Measurements from ENCODE around the gene TRAPPC12.
"Not testable (repeated sequence)": the region's sequence is repeated elsewhere in the genome, so short reads cannot be mapped to it uniquely, and the experiment has no call there.

The TRAPPC12 gene

DNA sequence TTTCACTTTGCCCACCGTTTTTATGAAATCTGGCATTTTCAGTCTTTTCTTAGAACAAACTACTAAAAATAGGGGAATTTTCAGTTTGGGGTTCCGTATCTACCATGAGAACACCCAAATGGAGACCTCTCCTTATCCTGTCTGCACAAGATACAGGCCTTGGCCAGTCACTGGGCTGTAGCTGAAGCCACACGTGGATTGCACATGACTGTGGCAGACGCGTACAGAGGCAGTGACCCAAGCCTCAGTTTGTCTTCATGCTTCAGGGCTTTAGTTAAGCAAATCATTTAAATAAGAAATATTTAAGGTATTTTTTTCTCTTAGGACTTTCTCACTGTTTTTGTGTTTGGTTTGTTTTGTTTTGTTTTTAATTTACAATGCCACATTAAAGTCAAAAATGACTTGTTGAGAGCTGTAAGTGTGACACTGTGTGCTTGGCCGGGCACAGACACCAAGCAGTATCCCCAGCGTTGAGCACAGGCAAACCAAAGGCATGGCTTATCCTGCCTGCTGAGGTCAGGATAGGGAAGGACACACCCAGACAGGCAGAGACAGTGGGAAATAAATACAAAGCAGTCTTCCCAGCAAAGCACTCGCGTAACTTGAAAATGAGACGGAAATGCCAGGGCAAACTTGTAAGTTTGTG lies 53.3 kb downstream of the TRAPPC12 start:
- no peak for DNase-seq (ENCODE audit: low read depth)

DNA sequence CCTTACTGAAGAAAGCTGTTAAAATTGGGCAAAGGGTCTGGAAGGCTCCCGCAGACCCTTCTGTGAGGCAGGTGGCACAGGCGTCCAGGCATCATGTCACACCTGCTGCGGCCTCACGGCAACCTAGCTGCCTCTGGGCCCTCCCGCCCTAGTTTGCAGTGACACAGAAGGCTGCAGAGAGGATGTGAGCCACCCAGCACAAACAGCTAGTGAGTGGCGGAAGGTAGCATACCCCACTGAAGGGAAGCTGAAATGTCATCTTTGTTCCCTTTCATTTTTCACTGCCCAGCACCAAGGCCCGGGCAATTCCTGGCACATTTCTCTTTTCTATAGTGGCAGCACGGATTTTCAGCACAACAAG lies 53.8 kb downstream of the TRAPPC12 start:
- DNase-seq (ENCODE audit: low read depth) = no peak

DNA sequence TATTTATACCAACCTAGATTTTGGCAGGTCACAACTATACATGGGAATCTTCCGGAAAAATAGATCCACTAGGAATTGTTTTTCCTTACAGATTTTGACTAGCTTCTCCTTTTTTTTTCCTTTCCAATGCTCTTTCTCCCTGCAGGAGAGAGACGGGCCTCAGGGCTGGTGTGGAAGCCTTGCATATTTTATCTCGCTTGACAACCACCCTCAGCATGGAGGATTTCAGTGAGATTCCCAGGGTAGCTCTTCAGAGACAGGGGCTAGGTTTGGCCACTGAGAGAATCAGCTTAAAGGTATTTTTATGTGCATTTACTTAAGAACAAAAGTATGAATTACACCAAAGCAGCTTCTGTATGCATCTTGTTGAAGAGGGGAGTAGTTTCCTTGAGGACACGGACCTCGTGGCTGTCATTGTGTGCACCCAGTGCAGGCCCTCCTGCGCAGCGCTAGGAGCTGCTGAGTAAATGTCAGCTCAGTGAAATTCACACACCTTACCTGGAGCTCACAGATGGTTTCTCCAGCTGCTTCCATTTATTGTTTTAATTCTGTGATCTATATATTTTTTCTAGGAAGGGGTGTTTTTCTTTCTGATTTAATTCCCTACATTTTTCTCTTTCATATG lies 54.4 kb downstream of the TRAPPC12 start:
- no peak for DNase-seq (ENCODE audit: low read depth)

DNA sequence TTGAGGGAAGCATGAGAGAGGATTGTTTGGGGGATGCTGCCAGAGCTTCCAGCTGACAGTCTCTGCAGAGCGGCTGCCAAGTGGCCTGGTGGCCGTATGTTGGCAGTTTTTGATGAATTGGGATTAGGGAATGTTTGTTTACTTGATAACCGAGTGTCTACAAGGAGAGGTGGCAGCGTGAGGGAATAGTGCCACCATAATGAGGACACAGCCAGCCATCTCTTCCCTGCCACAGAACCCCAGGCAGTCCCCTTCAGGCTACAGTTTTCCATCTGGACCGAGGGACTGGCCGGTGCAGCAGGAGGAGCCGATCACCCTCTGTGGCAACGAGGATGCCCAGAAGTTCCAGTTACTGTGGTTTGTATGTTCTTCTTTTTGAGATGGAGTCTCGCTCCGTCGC lies 55.2 kb downstream of the TRAPPC12 start:
- no peak for DNase-seq (ENCODE audit: low read depth)

DNA sequence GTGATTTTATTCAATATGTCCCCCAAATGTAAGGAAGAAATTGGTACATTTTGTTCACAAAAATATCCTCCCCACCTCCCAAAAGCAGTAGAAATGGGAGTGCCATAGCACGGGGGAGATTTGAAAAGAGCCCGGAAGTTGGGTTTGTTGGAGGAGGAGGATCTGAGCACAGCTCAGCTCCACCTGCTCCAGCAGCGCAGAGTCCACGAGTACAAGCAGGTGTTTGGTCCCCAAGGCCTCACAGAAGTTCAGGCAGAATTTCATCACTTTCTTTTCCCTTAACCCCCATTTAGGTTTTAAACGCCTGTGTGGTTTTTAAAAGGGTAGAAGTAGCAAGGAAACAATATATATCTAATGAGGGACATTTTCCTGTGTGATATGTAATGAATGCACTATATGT lies 56.0 kb downstream of the TRAPPC12 start:
- no peak for DNase-seq (ENCODE audit: low read depth)

DNA sequence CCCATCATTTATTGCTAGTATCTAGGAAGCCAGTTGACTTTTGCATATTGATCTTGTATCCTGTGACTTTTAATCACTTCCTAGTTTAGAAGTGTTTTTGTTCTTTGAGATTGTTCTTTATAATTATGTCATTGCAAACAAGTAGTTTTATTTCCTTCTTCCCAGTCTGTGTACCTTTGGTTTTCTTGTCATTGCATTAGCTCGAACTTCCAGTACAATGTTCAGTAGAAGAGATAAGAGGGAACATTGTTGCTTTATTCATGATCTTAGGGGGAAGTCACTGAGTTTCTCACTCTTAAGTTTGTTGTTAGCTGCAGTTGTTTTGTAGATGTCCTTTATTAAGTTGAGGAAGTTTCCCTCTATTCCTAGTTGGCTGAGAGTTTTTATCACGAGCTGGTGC lies 61.0 kb downstream of the TRAPPC12 start:
- DNase-seq (ENCODE audit: low read depth) = no peak

DNA sequence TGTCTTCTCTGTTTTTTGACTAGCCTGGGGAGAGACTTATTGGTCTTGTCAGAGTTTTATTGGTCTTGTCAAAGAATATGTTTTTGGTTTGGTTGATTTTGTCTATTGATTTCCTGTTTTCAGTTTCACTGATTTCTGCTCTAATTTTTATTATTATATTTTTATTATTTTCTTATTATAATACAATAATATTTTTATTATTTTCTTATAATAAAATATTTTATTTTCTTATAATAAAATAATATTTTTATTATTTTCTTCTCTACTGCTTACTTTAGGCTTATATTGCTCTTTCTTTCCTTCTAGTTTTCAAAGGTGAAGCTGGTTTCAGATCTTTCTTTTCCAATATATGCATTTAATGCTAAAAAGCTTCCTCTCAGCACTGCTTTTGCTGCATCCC lies 62.0 kb downstream of the TRAPPC12 start:
- no peak for DNase-seq (ENCODE audit: low read depth)

DNA sequence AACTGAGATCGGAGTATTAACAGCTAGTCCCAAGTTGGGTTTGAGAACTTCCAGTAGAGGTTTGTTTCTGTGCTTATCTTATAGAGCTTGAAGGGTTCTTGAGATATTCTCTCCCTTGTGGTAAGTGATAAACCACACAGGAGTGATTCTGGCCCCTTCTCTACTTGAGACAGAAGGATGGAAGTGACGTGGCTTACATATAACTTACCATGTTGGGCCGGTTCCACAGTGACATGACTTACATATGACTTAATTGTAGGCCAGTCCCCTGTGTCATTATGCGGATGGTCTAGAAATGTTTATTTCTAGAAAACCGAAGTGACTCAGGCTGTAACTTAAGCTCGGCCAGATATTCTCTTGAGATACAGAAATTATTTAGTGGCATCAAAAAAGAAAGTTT lies 62.7 kb downstream of the TRAPPC12 start:
- no peak for DNase-seq (ENCODE audit: low read depth)

DNA sequence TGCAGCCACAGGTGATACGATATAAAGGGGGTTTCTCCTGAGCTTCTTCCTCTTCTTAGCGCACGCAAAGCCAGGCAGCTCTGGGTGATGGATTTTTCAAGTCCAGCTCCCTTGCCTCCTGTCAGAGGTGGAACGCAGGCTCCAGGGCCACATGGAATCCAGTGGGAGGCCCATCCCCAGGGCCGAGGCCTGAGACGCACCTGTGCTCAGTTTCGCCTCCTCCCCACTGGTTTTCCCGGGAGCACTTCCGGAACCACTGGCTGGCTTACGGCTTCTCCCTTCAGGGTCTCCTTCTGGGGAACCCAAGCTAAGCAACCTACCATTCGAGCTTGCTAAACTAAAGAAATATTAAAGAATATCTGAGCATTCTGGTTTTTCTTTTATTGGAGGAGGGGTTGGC lies 63.6 kb downstream of the TRAPPC12 start:
- no peak for DNase-seq (ENCODE audit: low read depth)

DNA sequence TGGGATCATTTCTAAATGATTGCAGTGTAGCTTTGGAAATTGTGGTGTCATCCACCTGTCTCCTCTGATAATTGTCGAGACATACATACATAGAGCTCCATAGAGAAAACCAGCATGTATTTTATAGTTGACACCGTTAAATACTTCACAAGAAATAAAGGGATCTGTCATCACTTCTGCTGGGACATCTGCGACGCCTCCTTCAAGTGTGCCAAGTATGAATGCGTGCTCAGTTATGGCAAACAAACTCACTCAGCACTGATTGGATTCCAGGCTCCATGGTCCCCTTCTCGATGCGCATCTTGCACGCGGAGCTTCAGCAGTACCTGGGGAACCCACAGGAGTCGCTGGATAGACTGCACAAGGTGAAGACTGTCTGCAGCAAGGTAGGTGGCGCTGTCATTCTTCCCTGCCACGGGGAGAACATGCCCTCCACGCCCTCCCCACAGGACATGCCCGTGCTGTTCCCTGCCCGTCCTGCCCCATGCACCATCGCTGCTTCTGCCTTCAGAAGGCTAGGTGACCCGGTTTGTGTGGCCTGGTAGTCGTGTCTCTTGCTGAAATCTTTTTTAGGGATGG lies 64.1 kb downstream of the TRAPPC12 start:
- no peak for DNase-seq (ENCODE audit: low read depth)

DNA sequence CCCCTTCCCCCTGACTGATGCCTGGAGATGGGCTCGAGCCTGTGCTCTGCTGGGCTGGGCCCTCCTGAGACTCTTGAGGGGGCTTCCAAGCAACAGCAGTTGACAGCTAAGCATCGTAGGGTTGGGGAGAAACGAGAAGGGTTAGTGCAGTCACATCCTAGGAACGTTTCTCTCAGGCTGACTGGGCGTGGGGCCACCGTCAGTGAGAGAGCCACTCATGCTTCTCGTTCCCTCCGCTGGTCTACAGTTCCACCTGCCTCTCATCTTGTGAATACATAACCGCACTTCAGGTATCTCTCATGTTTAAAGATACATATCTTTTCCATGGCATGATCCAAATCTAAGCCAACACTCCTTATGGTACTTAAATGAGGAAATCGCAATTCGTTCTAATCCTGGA lies 66.4 kb downstream of the TRAPPC12 start:
- DNase-seq (ENCODE audit: low read depth) = no peak

DNA sequence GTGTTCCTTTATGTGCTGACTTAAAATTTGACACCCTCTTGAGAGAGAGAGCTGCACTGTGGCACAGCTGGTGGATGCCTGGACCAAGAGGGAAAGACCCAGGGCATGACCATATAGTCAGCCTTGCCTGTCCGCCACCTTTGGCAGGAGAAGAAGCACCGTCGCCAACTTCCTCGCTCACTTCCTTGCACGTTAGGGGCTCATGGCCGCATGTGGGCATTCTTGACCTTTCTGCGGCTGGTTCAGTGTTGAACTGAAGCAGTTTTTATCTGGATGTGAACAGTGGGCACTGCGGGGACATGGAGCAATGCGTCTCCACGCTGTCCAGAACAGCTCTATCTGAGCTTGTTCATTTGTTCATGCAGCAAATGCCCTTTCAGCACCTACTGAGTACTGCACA lies 66.9 kb downstream of the TRAPPC12 start:
- no peak for DNase-seq (ENCODE audit: low read depth)

DNA sequence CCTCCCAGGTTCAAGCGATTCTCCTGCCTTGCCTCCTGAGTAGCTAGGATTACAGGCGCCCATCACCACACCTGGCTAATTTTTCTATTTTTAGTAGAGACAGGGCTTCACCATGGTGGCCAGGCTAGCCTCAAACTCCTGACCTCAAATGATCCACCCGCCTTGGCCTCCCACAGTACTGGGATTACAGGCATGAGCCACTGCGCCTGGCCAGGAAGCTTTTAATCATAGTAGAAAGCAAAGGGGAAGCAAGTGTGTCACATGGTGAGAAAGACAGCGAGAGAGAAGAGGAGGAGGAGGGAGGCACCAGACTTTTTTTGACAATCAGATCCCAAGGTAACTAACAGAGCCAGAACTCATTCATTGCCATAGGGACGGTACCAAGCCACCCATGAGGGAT lies 67.7 kb downstream of the TRAPPC12 start:
- not testable (repeated sequence) for DNase-seq (ENCODE audit: low read depth)

DNA sequence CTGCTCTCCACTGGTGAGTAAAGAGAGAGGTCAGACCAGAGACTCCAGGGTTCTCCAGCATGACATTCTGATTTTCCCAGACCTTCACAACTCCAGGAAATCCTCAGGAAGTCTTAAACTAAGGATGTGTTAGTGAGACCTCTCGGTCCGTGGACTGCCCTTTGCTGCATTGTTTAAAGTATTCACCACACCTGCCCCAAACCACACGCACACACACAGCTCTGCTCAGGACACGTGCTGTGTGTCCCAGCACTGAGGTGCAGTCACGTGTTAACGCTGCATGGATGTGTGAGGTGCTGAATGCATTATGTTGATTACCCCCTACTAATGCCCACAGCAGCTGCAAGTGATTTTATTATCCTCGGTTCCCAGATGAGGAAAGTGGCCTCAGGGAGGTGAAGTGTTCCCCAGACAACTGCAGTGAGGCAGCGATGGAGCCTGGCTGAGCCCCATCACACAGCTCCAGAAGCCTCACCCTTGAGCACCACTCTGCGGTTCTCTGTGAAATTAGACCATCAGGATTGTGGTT lies 68.4 kb downstream of the TRAPPC12 start:
- DNase-seq (ENCODE audit: low read depth) = no peak

DNA sequence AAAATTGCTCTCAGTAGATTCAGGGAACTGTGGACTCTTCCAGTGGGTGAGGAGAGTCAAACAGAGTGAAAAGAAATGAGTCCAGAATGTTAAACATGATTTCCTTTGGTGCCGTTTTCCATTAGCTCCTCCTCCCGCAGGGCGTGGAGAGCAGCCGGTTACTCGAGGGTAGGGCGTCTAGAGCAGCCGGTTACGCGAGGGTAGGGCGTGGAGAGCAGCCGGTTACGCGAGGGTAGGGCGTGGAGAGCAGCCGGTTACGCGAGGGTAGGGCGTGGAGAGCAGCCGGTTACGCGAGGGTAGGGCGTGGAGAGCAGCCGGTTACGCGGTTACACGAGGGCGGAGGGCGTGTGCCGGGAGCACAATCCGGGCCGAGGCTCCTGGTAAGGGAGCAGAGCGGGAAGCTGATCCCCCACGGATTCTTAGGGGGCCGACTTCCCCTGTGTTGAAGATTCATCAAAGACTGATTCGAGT lies 69.0 kb downstream of the TRAPPC12 start:
- DNase-seq (ENCODE audit: low read depth) = not testable (repeated sequence)

DNA sequence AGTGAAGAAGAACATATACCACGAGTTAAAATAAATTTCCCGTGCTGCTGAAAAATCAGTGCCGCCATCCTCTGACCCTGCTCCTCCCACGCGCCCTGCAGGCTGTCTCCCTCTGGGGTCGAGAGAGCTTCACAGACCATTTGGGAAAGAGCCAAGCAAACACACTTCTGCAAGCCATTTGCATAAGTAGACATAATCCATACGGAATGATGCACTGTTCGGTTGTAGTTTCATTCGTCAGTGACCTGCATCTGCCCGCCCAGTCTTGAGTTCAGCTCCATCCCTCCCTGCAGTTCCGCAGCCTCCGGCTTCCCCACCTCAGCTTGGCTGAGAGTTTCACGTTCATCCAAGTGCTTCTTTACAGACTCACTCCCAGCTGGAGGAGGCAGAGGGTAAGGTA lies 69.6 kb downstream of the TRAPPC12 start:
- DNase-seq (ENCODE audit: low read depth) = no peak

DNA sequence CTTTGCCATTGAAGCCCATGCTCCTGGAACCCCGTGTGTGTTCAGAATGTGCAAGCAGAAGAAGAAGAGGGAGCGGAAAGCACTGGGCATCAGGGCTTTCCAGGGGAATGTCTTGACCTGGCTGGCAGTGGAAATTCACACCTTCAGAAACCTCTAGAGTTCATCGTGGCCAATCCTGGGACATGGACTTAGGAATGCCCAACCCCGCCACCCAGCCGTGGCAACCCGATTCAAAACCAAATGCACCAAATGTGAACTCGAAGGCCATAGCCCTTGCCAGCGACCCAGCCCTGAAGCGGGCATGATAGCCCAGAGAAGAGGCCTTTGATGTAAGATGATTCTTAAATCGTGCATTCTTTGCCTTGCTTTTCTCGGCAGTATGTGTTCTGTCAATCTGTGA lies 70.4 kb downstream of the TRAPPC12 start:
- DNase-seq (ENCODE audit: low read depth) = no peak

DNA sequence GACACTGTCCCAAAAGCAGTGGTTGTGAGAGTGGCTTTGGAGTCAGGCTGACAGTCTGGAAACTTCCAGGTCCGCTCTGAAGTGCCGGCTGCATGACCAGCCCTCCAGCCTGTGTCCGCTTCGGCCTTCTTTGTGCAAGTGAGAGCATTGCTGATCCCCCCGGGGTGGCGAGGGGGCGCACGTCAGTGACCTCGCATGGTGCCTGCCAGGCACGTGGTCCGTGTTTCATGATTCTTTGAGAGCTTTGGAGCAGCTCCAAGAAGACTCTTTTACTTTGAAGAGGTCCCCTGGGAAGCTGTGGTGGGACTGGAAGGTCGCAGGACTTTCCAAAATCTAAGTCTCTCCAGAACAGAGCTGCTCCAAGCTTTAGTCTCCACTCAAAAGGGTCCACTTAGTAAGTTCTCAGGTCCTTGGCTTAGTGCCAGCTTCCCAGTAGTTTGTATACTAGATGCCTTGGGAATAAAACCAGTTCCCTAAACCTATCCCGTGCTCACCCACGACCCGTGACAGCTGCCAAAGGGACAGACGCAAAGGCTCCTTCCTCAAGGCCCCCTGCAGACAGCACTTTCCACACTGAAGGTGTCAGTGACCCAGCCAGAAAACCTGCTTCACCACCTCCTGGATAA lies 71.0 kb downstream of the TRAPPC12 start:
- no peak for DNase-seq (ENCODE audit: low read depth)

DNA sequence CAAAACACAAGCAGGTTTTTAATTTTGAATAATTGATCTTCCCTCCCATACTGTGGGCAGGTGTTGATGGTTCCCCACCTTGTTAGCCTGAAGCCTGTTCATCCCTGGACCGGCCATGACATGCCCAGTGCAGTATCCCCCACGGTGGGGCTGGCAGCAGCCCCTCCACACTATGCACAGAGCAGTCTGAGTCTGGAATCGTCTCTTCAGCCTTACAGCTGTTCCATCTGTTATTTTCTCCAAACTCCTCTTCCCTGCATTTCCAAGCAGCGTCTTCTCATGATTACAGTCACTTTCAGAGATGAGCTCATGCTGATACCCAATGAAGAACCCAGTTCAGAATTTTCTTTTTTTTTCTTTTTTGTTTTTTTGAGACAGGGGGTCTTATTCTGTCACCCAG lies 71.7 kb downstream of the TRAPPC12 start:
- DNase-seq (ENCODE audit: low read depth) = no peak

DNA sequence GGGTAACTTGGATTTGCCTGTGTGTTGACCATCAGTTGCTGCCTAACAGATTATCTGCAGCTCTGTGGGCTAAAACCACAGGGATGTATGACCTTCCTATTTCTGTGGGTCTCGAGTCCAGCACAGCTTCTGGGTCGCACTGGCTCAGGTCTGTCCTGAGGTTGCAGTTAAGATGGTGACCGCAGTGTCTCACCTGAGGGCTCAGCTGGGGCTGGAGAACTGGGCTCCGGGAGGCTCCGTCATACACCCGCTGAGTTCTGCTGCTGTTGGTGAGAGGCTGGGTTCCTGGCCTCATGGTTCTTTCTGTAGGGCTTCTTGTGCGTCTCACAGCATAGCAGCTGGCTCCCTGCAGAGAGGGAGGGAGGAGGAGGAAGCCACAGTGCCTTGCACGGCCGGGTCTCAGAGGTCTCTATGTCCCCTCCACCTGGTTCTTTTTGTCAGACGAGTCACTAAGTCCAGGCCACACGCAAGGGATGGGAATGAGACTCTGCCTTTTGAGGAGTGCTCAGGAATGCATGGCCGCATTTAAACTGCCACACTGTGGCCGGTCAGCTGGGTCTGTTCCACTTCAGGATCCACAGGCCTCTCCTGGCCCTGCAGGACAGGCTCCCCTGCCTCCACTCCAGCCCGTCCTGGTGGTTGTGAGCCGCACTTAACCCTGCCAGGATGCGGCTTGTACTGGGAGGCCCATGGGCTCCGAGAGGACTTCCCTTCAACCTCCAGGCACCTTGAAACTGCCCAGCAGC lies 72.6 kb downstream of the TRAPPC12 start:
- DNase-seq (ENCODE audit: low read depth) = no peak

DNA sequence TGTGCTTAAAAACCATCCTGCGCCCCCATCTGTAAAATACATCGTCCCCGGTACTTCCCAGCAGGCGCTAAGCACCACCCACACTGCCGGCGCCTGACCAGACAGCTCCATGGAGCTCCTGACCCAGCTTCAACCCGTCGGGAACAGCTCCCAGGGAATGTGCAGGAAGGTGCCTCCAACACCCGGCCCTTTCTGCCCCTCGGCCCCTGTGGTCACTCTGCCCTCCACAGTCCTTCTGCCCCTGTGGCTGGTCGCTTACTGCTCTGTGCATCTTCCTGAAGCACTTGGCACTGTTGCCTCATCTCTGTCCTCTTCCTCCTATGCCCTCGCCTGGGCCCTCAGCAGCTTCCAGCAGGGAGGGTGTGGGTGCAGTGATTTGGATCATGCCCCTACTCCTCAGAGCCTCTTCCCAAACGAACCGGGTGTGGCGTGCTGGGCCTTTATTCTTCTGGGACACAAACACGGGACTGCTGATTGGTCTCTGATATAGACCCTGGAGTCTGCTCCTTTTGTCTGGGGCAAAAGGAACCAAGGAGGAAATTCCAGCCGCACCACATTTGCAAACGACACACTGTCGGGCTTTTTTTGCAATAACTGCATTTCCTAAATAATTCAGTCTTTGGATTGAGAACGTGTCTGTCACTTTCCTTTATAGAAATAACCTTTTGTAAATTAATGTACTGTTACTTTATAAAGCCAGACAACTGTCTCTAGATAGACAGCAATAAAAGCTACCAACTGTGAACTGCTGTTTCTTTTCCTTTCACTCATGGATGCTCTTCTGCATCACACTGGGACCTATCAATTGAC lies 73.9 kb downstream of the TRAPPC12 start:
- DNase-seq (ENCODE audit: low read depth) = no peak

DNA sequence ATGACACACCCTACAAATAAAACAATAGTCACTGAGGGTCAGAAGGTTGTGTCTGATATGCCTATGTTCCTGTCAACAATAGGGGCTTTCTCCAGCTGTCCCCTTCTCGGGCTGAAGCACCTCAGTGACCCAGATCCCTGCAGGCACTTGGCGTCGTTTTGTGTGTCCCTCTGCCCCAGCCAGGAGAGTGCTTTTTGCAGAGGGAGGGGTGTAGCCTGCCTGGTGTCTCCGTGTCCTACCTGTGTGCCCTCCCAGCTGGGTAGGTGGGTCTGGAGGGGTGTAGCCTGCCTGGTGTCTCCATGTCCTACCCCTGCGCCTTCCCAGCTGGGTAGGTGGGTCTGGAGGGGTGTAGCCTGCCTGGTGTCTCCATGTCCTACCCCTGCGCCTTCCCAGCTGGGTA lies 74.5 kb downstream of the TRAPPC12 start:
- DNase-seq (ENCODE audit: low read depth) = not testable (repeated sequence)

Data from stimulated activated CD8-positive, alpha-beta memory T cell treated with anti-CD3 and anti-CD28 coated beads, Interleukin-4, amount 100 ng/mL, for 24 hours (primary cell).